Measurements from ENCODE around the gene SCN5A. TPM values are rescaled to one million over a fixed set of nuclear protein-coding genes. Genes with fewer than 3 reads are reported as not detected.

The SCN5A gene
- total and polyA plus RNA-seq, 4 donors = 0.01 to 0.14 TPM; not detected in 2

- TF ChIP-seq ATF3 (IDR thresholded peaks at IDR 0.05) (no peak), FOXA1 (IDR thresholded peaks at IDR 0.05) (no peak), EGR1 (IDR thresholded peaks at IDR 0.05; ENCODE audit: low read depth in 2 of 2) (no peak), HNF4A (conservative IDR thresholded peaks at IDR 0.05) (no peak), HNF4G (IDR thresholded peaks at IDR 0.05) (no peak), NR2F2 (IDR thresholded peaks at IDR 0.05) (no peak)
These were observed 71.4 kb downstream of the SCN5A start (continued) for GRCh38 chr3:38578081-38578475.

GRCh38 chr3:38577371-38578080, 72.0 kb downstream of the SCN5A start:
- H3K4me3 ChIP-seq (ENCODE audit: low read depth in 1 of 3, low read length in 3 of 3) = no peak overlapping the region
- no peak overlapping the region for H3K9ac ChIP-seq (ENCODE audit: low read depth in 1 of 2, low read length in 2 of 2)
- no peaks in the 10 kb centered on the region for H3K4me1 ChIP-seq (ENCODE audit: control insufficient read depth in 4 of 4, insufficient read depth in 4 of 4, low read length in 3 of 4)
- H3K36me3 ChIP-seq (ENCODE audit: control insufficient read depth in 4 of 4, insufficient read depth in 3 of 4, low read depth in 1 of 4, low read length in 3 of 4) = no peaks in the 10 kb centered on the region
- no peaks in the 10 kb centered on the region for H3K9me3 ChIP-seq (ENCODE audit: control insufficient read depth in 4 of 4, low read length in 3 of 4)
- 84% methylated on average over 8 of the region's 8 CpGs for WGBS
- TF ChIP-seq GABPA (IDR thresholded peaks at IDR 0.05 in 1 of 2, conservative IDR thresholded peaks at IDR 0.05 in 1 of 2) (no peak), ATF3 (IDR thresholded peaks at IDR 0.05) (no peak), HNF4G (IDR thresholded peaks at IDR 0.05) (no peak), CTCF (IDR thresholded peaks at IDR 0.05; ENCODE audit: low read depth, low read length, missing input control) (no peak), JUND (IDR thresholded peaks at IDR 0.05) (no peak), REST (IDR thresholded peaks at IDR 0.05) (no peak), MAX (IDR thresholded peaks at IDR 0.05) (no peak), SP1 (IDR thresholded peaks at IDR 0.05) (no peak), RAD21 (IDR thresholded peaks at IDR 0.05) (no peak), YY1 (IDR thresholded peaks at IDR 0.05) (no peak), RXRA (IDR thresholded peaks at IDR 0.05) (no peak), EGR1 (IDR thresholded peaks at IDR 0.05; ENCODE audit: low read depth in 2 of 2) (no peak), FOXA1 (IDR thresholded peaks at IDR 0.05) (no peak), NR2F2 (IDR thresholded peaks at IDR 0.05) (no peak)
- H3K27me3 ChIP-seq (ENCODE audit: control insufficient read depth in 4 of 4, insufficient read depth in 4 of 4, low read length in 3 of 4) = no peaks in the 10 kb centered on the region
- H3K27ac ChIP-seq (ENCODE audit: low read depth in 1 of 2, low read length in 2 of 2) = no peak overlapping the region
- DNase-seq (ENCODE audit: low spot score) = peak; percentile 22

All from liver (tissue), 9 donors.